VCaP (cell line): Measurements from ENCODE around the gene PGD.
A peak's percentile ranks its signal among the peaks of the same experiment; 100 is the strongest.

Experiments used
- H3K27ac ChIP-seq: fragments of 450-650 bp; 2 replicates; pipeline ENCODE4 v1.5.1; 2017
- TF ChIP-seq, protein P1 (sequence below): fragments of 450-650 bp; conservative IDR thresholded peaks from 2 replicates; pipeline ENCODE4 v1.5.1; 2017; ENCODE audit warnings: mild to moderate bottlenecking, moderate library complexity

PGD gene

DNA sequence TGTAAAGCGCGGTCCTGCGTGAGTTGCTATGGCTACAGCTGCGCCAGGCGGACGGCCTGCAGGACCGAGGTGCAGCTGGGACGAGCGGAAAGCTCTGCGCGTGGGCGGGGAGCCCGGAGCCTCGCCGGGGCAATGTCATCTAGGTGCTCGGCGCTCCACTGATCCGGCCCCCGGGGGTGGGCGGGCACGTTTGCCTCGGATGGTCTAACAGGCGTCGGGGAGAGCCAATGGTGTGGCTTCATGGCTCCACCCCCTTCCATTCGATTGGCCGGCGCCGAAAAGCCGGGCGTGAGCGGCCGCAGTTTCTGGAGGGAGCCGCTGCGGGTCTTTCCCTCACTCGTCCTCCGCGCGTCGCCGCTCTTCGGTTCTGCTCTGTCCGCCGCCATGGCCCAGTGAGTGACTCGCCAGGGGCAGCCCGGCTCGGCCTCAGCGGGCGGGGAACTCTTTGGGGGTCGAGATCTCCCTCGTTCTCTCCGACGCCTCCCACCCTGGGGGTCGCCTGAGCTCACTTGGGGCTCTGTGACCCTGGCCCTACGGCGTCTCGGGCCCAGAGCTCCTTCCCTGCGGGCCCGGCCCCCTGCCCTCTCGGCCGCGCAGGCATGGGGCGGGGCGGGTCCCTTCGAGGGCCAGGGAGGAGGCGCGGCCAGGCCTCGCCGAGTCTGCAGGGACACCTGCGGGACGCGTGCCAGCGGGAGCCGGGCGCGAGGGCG lies at the start of gene PGD:
Gene PGD, plus strand, starts transcription at position 331 of the 710 bp plus-strand sequence. Its CDS starts 54 bp downstream, at position 385.
- H3K27ac ChIP-seq: peak within 1 kb of the TSS; percentile 93
- TF ChIP-seq, protein P1, sequence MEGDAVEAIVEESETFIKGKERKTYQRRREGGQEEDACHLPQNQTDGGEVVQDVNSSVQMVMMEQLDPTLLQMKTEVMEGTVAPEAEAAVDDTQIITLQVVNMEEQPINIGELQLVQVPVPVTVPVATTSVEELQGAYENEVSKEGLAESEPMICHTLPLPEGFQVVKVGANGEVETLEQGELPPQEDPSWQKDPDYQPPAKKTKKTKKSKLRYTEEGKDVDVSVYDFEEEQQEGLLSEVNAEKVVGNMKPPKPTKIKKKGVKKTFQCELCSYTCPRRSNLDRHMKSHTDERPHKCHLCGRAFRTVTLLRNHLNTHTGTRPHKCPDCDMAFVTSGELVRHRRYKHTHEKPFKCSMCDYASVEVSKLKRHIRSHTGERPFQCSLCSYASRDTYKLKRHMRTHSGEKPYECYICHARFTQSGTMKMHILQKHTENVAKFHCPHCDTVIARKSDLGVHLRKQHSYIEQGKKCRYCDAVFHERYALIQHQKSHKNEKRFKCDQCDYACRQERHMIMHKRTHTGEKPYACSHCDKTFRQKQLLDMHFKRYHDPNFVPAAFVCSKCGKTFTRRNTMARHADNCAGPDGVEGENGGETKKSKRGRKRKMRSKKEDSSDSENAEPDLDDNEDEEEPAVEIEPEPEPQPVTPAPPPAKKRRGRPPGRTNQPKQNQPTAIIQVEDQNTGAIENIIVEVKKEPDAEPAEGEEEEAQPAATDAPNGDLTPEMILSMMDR: no peak; the same call in 1 of the 2 replicates

DNA sequence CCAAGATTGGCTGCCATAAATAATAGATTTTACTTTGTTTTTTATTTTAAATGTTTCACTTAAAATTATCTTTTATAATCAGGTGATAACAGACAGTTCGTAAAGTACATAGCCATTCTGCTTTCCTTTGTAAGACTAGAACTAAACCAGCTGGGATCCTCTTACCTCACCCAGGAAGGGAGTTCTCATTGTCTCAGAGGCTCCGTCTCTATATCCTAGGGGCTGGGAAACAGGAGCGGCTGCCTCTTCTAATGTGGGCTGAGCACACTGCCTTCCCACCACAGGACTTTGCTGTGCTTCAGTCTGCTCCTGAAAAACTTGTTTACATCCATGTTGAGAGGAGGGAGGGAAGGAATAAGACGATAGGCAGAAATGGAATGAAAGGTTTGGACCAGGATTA lies 45.6 kb upstream of the PGD start:
- TF ChIP-seq, protein P1: no peak
- no peak overlapping the region for H3K27ac ChIP-seq

DNA sequence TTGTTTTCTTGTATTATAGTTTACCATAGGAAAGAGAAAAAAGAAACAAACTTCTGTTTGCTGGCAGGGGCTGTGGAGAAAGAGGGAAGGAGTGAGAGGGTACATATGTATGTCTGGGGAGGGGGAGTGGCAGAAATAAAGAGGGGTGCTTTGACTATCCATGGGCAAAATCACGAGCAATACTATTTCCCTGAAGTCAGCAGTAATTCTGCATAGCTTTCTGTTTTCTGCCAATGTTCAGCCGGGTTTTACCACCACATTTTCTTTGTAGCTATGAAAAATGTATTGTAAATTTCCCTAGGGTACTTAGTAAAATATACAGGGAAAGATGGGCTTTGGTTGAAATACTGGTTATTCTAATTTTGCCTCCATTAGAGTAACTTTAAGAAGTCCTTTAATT lies 45.2 kb upstream of the PGD start:
- TF ChIP-seq, protein P1: no peak
- H3K27ac ChIP-seq: no peak overlapping the region

DNA sequence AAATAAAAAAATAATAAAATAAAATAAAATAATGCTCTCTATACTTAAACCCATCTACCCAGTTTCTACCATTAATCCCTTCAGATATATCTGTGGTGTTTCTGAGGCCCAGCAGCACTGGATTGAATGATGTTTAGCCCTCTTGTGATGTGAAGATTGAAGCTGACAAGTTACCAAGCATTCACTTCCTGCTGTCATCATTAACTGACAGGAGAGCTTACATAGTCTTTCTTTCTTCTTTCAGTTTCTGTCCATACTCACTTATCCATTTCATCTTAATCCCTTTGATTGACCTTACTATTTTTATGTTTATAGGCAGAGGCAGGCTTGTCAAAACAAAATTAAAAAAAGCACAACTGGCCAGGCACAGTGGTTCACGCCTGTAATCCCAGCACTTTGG lies 38.8 kb upstream of the PGD start:
- no peak overlapping the region for H3K27ac ChIP-seq
- TF ChIP-seq, protein P1: no peak

DNA sequence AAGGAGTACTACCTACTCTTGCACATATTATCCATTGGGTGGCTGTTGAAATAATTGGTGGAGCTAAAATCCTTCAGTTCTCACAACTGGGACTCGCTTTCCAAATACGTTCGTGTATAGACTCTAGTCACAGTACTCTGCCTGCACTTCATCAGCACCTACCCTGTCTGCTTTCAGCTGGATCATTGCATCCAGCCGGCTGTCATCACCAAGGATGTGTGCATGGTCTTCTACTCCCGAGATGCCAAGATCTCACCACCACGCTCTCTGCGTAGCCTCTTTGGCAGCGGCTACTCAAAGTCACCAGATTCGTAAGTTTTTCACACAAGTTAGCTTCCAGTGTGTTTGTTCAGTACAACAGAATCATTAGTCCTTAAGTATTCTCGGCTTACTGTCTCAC lies 37.3 kb upstream of the PGD start:
- TF ChIP-seq, protein P1: no peak
- H3K27ac ChIP-seq: no peak overlapping the region

DNA sequence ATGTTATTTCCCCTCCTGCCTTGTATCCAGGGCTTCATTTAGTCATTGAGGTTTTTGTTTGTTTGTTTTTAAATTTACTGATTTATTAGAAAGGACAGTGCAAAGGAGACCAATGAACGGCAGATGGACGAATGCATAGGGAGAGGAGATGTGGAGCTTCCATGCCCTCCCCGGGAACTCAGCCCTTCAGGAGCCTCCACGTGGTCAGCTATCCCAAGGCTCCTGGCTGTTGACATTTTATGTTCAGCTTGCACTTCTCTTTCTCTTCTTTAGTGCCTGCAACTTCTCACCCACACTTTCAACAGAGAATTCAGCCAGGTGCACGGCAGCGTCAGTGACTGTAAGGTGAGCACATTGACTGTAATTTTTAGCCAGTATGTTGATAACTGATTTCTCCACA lies 30.7 kb upstream of the PGD start:
- TF ChIP-seq, protein P1: no peak
- no peak overlapping the region for H3K27ac ChIP-seq

DNA sequence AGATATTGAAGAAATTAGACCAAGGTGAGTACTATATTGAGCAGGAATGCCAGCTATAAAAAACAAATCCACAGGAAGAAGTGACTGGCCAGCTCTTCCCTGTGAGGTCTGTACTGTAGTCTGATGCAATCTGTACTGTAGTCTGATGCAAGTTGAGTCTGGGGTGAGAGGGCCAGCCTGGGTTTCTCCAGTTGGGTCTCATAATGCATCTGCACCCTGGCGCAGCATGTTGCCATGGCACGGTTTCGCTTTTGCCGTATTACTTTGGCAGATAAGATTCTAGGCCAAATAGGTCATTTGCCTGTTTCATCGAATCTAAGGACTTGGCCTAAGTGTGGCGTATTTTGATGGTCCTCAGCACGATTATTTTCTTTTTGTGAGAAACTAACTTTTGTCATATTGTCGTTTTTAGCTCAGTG lies 24.4 kb upstream of the PGD start:
- no peak overlapping the region for H3K27ac ChIP-seq
- TF ChIP-seq, protein P1: no peak
